HEK293 (cell line): ENCODE data around the gene NRL.

Experiments
- OSR2 ChIP-seq: fragments of 450-650 bp; formaldehyde crosslinking; IDR thresholded peaks from 2 replicates; pipeline ENCODE4 v1.5.1; 2016; ENCODE audit warnings: missing biosample characterization, missing genetic modification characterization
- OVOL3 ChIP-seq: fragments of 450-650 bp; formaldehyde crosslinking; IDR thresholded peaks from 2 replicates; pipeline ENCODE4 v1.5.1; 2016; ENCODE audit warnings: missing biosample characterization, missing genetic modification characterization
- SP7 ChIP-seq: fragments of 450-650 bp; formaldehyde crosslinking; IDR thresholded peaks from 2 replicates; pipeline ENCODE4 v1.5.1; 2016; ENCODE audit warnings: missing biosample characterization, missing genetic modification characterization
- WT1 ChIP-seq: fragments of 450-650 bp; formaldehyde crosslinking; IDR thresholded peaks from 2 replicates; pipeline ENCODE4 v1.5.1; 2016; ENCODE audit warnings: missing biosample characterization, missing genetic modification characterization
- ZBTB11 ChIP-seq: fragments of 450-650 bp; formaldehyde crosslinking; conservative IDR thresholded peaks from 2 replicates; pipeline ENCODE4 v1.5.1; 2016; ENCODE audit warnings: low read depth, missing biosample characterization, missing genetic modification characterization
- ZBTB21 ChIP-seq: fragments of 450-650 bp; formaldehyde crosslinking; IDR thresholded peaks from 2 replicates; pipeline ENCODE4 v1.5.1; 2017; ENCODE audit warnings: missing biosample characterization, missing genetic modification characterization
- ZIC2 ChIP-seq: fragments of 450-650 bp; formaldehyde crosslinking; IDR thresholded peaks from 2 replicates; pipeline ENCODE4 v1.5.1; 2016; ENCODE audit warnings: missing biosample characterization, missing genetic modification characterization
- ZNF132 ChIP-seq: fragments of 450-650 bp; formaldehyde crosslinking; IDR thresholded peaks from 2 replicates; pipeline ENCODE4 v1.5.1; 2017; ENCODE audit warnings: missing biosample characterization, missing genetic modification characterization, borderline replicate concordance
- ZNF155 ChIP-seq: fragments of 450-650 bp; formaldehyde crosslinking; IDR thresholded peaks from 2 replicates; pipeline ENCODE4 v1.5.1; 2016; ENCODE audit warnings: missing biosample characterization, missing genetic modification characterization
- ZNF184 ChIP-seq: fragments of 450-650 bp; IDR thresholded peaks from 2 replicates; pipeline ENCODE4 v1.5.1; 2018; ENCODE audit warnings: missing biosample characterization, mild to moderate bottlenecking, missing genetic modification characterization
- ZNF202 ChIP-seq: fragments of 450-650 bp; formaldehyde crosslinking; IDR thresholded peaks from 2 replicates; pipeline ENCODE4 v1.5.1; 2016; ENCODE audit warnings: missing biosample characterization, missing genetic modification characterization, borderline replicate concordance
- ZNF221 ChIP-seq: fragments of 450-650 bp; formaldehyde crosslinking; IDR thresholded peaks from 2 replicates; pipeline ENCODE4 v1.5.1; 2017; ENCODE audit warnings: missing biosample characterization, missing genetic modification characterization, borderline replicate concordance
- ZNF280C ChIP-seq: fragments of 450-650 bp; formaldehyde crosslinking; IDR thresholded peaks from 2 replicates; pipeline ENCODE4 v1.5.1; 2016; ENCODE audit warnings: missing biosample characterization, missing genetic modification characterization
- ZNF292 ChIP-seq: fragments of 450-650 bp; formaldehyde crosslinking; IDR thresholded peaks from 2 replicates; pipeline ENCODE4 v1.5.1; 2016; ENCODE audit warnings: low read depth, missing biosample characterization, missing genetic modification characterization, borderline replicate concordance
- ZNF324 ChIP-seq: fragments of 450-650 bp; formaldehyde crosslinking; IDR thresholded peaks from 2 replicates; pipeline ENCODE4 v1.5.1; 2016; ENCODE audit warnings: missing biosample characterization, missing genetic modification characterization
- ZNF350 ChIP-seq: fragments of 450-650 bp; formaldehyde crosslinking; IDR thresholded peaks from 2 replicates; pipeline ENCODE4 v1.5.0; 2017; ENCODE audit warnings: missing biosample characterization, mild to moderate bottlenecking, missing genetic modification characterization
- ZNF37A ChIP-seq: fragments of 450-650 bp; IDR thresholded peaks from 2 replicates; pipeline ENCODE4 v1.5.1; 2018; ENCODE audit warnings: missing biosample characterization, missing genetic modification characterization
- ZNF426 ChIP-seq: fragments of 450-650 bp; formaldehyde crosslinking; IDR thresholded peaks from 2 replicates; pipeline ENCODE4 v1.5.1; 2017; ENCODE audit warnings: missing biosample characterization, missing genetic modification characterization, mild to moderate bottlenecking, inconsistent platforms, moderate library complexity
- ZNF449 ChIP-seq: fragments of 450-650 bp; formaldehyde crosslinking; IDR thresholded peaks from 2 replicates; pipeline ENCODE4 v1.5.1; 2017; ENCODE audit warnings: missing biosample characterization, mild to moderate bottlenecking, missing genetic modification characterization, moderate library complexity
- ZNF473 ChIP-seq: fragments of 450-650 bp; formaldehyde crosslinking; IDR thresholded peaks from 2 replicates; pipeline ENCODE4 v1.5.1; 2017; ENCODE audit warnings: missing biosample characterization, missing genetic modification characterization
- ZNF48 ChIP-seq: fragments of 450-650 bp; formaldehyde crosslinking; IDR thresholded peaks from 2 replicates; pipeline ENCODE4 v1.5.1; 2016; ENCODE audit warnings: missing biosample characterization, missing genetic modification characterization
- ZNF529 ChIP-seq: fragments of 450-650 bp; formaldehyde crosslinking; IDR thresholded peaks from 2 replicates; pipeline ENCODE4 v1.5.1; 2017; ENCODE audit warnings: missing genetic modification characterization, missing biosample characterization; ENCODE audit not compliant: insufficient replicate concordance
- ZNF585B ChIP-seq: fragments of 450-650 bp; formaldehyde crosslinking; IDR thresholded peaks from 2 replicates; pipeline ENCODE4 v1.5.1; 2016; ENCODE audit warnings: missing biosample characterization, missing genetic modification characterization
- ZNF623 ChIP-seq: fragments of 450-650 bp; formaldehyde crosslinking; IDR thresholded peaks from 2 replicates; pipeline ENCODE4 v1.5.1; 2016; ENCODE audit warnings: missing biosample characterization, missing genetic modification characterization
- ZNF629 ChIP-seq: fragments of 450-650 bp; formaldehyde crosslinking; IDR thresholded peaks from 2 replicates; pipeline ENCODE4 v1.5.1; 2017; ENCODE audit warnings: missing biosample characterization, missing genetic modification characterization
- ZNF645 ChIP-seq: fragments of 450-650 bp; formaldehyde crosslinking; IDR thresholded peaks from 2 replicates; pipeline ENCODE4; 2016; ENCODE audit warnings: missing biosample characterization, missing genetic modification characterization
- ZNF776 ChIP-seq: fragments of 450-650 bp; formaldehyde crosslinking; IDR thresholded peaks from 2 replicates; pipeline ENCODE4 v1.5.0; 2017; ENCODE audit warnings: missing biosample characterization, missing genetic modification characterization, borderline replicate concordance
- ZSCAN18 ChIP-seq: fragments of 450-650 bp; formaldehyde crosslinking; IDR thresholded peaks from 2 replicates; pipeline ENCODE4 v1.5.1; 2016; ENCODE audit warnings: missing biosample characterization, missing genetic modification characterization
- ZSCAN4 ChIP-seq: fragments of 450-650 bp; formaldehyde crosslinking; IDR thresholded peaks from 2 replicates; pipeline ENCODE4 v1.5.1; 2017; ENCODE audit warnings: missing biosample characterization, missing genetic modification characterization

The NRL gene

GRCh38 chr14:24146978-24147760, 32.4 kb upstream of the NRL start, which contains the start of gene RNF31 (continued):
- TF ChIP-seq OSR2 (tag by site-specific recombination) (no peak), ZNF292 (tag by site-specific recombination) (no peak), ZNF623 (tag by site-specific recombination) (no peak), ZNF132 (tag by site-specific recombination) (no peak), ZNF629 (tag by site-specific recombination) (peak; percentile 35; the same call in 1 of the 2 replicates), ZNF221 (no peak), ZNF350 (no peak), ZNF426 (tag by site-specific recombination) (no peak), ZBTB21 (no peak), ZNF202 (no peak), ZNF585B (tag by site-specific recombination) (no peak), ZBTB11 (tag by site-specific recombination) (peak; percentile 45), ZNF529 (tag by site-specific recombination) (no peak), OVOL3 (no peak), ZNF280C (tag by site-specific recombination) (no peak), ZIC2 (tag by site-specific recombination) (no peak), ZNF155 (tag by site-specific recombination) (no peak), ZNF48 (tag by site-specific recombination) (no peak), WT1 (tag by site-specific recombination) (0 out of 2 replicates have a peak, but pooled peaks have one; percentile 32), ZNF37A (tag by site-specific recombination) (no peak), ZSCAN4 (no peak), ZNF324 (no peak), ZNF449 (no peak), ZNF473 (tag by site-specific recombination) (no peak), ZNF776 (no peak), ZNF645 (tag by site-specific recombination) (no peak), SP7 (tag by site-specific recombination) (peak; percentile 53), ZNF184 (tag by site-specific recombination) (no peak), ZSCAN18 (tag by site-specific recombination) (no peak)
